ENCODE data around the gene EPB41L4B. TPM values are rescaled to one million over a fixed set of nuclear protein-coding genes. Genes with fewer than 3 reads are reported as not detected.

Gene EPB41L4B
- total and polyA plus RNA-seq, 2 of the 13 experiments (the other 11 are each of a cell fraction or from before 2014, with no cell fraction given) = 17.6 to 22.1 TPM

DNA sequence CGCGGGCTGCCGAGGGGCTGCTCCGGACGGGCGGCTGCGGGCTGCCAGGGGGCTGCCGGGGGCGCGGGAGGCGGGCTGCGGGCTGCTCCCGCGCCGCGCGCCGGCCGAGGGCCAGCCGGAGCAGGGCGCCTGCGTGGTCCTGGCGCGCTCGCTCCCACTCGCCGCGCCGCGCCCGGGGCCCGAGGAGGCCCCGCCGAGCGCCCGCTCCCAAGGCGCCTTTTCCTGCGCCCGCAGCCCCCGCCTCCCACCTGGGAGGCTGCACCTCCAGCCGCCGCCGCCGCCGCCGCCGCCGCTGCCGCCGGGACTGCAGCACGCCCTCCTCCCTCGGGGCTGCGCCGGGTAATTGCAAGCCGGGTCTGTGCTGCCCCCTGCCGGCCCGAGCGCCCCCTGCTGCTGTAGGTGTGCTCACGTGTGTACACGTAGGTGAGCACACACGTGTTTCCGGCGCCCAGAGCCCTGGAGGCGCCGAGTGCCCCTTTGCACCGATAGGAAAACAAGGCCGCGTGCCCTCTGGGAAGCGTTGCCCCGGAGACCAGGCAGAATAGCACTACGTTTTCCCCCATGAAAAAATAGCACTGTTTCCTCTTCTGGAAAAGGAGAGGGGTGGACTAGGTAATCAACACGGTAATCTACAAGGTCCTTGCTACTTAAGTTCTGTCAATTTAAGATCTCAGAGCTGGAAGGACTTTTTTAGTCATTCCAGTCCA lies at the start of gene EPB41L4B (continued):
- TF ChIP-seq KAT2B (IDR thresholded peaks at IDR 0.05; ENCODE audit: borderline replicate concordance, low read depth, low read length) = no peak
- TF ChIP-seq PAX8 (CRISPR knock-in tag; IDR thresholded peaks at IDR 0.05; ENCODE audit: borderline replicate concordance) = 0 out of 2 replicates have a peak, but pooled peaks have one; percentile 38
- no peak for TF ChIP-seq CEBPB (IDR thresholded peaks at IDR 0.05; ENCODE audit: borderline replicate concordance, low read depth, low read length)
- peak; percentile 96 for TF ChIP-seq HDAC1 (CRISPR knock-in tag; IDR thresholded peaks at IDR 0.05)
- TF ChIP-seq, protein P1, sequence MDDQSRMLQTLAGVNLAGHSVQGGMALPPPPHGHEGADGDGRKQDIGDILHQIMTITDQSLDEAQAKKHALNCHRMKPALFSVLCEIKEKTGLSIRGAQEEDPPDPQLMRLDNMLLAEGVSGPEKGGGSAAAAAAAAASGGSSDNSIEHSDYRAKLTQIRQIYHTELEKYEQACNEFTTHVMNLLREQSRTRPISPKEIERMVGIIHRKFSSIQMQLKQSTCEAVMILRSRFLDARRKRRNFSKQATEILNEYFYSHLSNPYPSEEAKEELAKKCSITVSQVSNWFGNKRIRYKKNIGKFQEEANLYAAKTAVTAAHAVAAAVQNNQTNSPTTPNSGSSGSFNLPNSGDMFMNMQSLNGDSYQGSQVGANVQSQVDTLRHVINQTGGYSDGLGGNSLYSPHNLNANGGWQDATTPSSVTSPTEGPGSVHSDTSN (CRISPR knock-in tag; IDR thresholded peaks at IDR 0.05; ENCODE audit: borderline replicate concordance) = no peak
- no peak for TF ChIP-seq HMGA1 (CRISPR knock-in tag; conservative IDR thresholded peaks at IDR 0.05)
- TF ChIP-seq, protein P2, sequence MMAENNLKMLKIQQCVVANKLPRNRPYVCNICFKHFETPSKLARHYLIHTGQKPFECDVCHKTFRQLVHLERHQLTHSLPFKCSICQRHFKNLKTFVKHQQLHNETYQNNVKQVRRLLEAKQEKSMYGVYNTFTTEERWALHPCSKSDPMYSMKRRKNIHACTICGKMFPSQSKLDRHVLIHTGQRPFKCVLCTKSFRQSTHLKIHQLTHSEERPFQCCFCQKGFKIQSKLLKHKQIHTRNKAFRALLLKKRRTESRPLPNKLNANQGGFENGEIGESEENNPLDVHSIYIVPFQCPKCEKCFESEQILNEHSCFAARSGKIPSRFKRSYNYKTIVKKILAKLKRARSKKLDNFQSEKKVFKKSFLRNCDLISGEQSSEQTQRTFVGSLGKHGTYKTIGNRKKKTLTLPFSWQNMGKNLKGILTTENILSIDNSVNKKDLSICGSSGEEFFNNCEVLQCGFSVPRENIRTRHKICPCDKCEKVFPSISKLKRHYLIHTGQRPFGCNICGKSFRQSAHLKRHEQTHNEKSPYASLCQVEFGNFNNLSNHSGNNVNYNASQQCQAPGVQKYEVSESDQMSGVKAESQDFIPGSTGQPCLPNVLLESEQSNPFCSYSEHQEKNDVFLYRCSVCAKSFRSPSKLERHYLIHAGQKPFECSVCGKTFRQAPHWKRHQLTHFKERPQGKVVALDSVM (CRISPR knock-in tag; IDR thresholded peaks at IDR 0.05) = no peak
- TF ChIP-seq, protein P3, sequence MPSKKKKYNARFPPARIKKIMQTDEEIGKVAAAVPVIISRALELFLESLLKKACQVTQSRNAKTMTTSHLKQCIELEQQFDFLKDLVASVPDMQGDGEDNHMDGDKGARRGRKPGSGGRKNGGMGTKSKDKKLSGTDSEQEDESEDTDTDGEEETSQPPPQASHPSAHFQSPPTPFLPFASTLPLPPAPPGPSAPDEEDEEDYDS (CRISPR knock-in tag; IDR thresholded peaks at IDR 0.05) = peak; percentile 76
- TF ChIP-seq, protein P4, sequence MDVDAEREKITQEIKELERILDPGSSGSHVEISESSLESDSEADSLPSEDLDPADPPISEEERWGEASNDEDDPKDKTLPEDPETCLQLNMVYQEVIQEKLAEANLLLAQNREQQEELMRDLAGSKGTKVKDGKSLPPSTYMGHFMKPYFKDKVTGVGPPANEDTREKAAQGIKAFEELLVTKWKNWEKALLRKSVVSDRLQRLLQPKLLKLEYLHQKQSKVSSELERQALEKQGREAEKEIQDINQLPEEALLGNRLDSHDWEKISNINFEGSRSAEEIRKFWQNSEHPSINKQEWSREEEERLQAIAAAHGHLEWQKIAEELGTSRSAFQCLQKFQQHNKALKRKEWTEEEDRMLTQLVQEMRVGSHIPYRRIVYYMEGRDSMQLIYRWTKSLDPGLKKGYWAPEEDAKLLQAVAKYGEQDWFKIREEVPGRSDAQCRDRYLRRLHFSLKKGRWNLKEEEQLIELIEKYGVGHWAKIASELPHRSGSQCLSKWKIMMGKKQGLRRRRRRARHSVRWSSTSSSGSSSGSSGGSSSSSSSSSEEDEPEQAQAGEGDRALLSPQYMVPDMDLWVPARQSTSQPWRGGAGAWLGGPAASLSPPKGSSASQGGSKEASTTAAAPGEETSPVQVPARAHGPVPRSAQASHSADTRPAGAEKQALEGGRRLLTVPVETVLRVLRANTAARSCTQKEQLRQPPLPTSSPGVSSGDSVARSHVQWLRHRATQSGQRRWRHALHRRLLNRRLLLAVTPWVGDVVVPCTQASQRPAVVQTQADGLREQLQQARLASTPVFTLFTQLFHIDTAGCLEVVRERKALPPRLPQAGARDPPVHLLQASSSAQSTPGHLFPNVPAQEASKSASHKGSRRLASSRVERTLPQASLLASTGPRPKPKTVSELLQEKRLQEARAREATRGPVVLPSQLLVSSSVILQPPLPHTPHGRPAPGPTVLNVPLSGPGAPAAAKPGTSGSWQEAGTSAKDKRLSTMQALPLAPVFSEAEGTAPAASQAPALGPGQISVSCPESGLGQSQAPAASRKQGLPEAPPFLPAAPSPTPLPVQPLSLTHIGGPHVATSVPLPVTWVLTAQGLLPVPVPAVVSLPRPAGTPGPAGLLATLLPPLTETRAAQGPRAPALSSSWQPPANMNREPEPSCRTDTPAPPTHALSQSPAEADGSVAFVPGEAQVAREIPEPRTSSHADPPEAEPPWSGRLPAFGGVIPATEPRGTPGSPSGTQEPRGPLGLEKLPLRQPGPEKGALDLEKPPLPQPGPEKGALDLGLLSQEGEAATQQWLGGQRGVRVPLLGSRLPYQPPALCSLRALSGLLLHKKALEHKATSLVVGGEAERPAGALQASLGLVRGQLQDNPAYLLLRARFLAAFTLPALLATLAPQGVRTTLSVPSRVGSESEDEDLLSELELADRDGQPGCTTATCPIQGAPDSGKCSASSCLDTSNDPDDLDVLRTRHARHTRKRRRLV (CRISPR knock-in tag; IDR thresholded peaks at IDR 0.05) = 0 out of 2 replicates have a peak, but pooled peaks have one; percentile 52
- TF ChIP-seq ZNF841 (CRISPR knock-in tag; IDR thresholded peaks at IDR 0.05; ENCODE audit: borderline replicate concordance) = no peak
- peak; percentile 89 for TF ChIP-seq ZNF331 (CRISPR knock-in tag; IDR thresholded peaks at IDR 0.05)
- TF ChIP-seq ZNF7 (CRISPR knock-in tag; IDR thresholded peaks at IDR 0.05) = no peak
- peak; percentile 96; the same call in 1 of the 2 replicates for TF ChIP-seq ZNF788 (CRISPR knock-in tag; IDR thresholded peaks at IDR 0.05; ENCODE audit: borderline replicate concordance)
- TF ChIP-seq, protein P5, sequence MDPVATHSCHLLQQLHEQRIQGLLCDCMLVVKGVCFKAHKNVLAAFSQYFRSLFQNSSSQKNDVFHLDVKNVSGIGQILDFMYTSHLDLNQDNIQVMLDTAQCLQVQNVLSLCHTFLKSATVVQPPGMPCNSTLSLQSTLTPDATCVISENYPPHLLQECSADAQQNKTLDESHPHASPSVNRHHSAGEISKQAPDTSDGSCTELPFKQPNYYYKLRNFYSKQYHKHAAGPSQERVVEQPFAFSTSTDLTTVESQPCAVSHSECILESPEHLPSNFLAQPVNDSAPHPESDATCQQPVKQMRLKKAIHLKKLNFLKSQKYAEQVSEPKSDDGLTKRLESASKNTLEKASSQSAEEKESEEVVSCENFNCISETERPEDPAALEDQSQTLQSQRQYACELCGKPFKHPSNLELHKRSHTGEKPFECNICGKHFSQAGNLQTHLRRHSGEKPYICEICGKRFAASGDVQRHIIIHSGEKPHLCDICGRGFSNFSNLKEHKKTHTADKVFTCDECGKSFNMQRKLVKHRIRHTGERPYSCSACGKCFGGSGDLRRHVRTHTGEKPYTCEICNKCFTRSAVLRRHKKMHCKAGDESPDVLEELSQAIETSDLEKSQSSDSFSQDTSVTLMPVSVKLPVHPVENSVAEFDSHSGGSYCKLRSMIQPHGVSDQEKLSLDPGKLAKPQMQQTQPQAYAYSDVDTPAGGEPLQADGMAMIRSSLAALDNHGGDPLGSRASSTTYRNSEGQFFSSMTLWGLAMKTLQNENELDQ (CRISPR knock-in tag; IDR thresholded peaks at IDR 0.05; ENCODE audit: borderline replicate concordance) = 0 out of 2 replicates have a peak, but pooled peaks have one; percentile 76
- no peak for TF ChIP-seq ZNF570 (CRISPR knock-in tag; IDR thresholded peaks at IDR 0.05; ENCODE audit: borderline replicate concordance)
- no peak for TF ChIP-seq ZNF562 (CRISPR knock-in tag; IDR thresholded peaks at IDR 0.05; ENCODE audit: borderline replicate concordance)

All from HepG2 (cell line).